Upper lobe of right lung (tissue), 1 donor: ENCODE measurements around the gene TCIRG1. TPM values are rescaled to one million over a fixed set of nuclear protein-coding genes. Genes with fewer than 3 reads are reported as not detected.
A peak's percentile ranks its signal among the peaks of the same experiment; 100 is the strongest.

Experiments
- ATAC-seq: fragments of 200-7000 bp; cut with Tn5 transposase; one replicate; pipeline ENCODE4 v1.9.1; 2020; ENCODE audit warnings: mild to moderate bottlenecking, moderate library complexity
- DNase-seq: peaks from one replicate; pipeline ENCODE4 v3.0.0-alpha.2; 2020
- H3K27ac ChIP-seq: fragments of 200-600 bp; one replicate; pipeline ENCODE4 v1.8.0; 2022
- H3K27me3 ChIP-seq: fragments of 200-600 bp; one replicate; pipeline ENCODE4 v1.8.0; 2022; ENCODE audit warnings: mild to moderate bottlenecking
- H3K36me3 ChIP-seq: fragments of 200-600 bp; one replicate; pipeline ENCODE4 v1.8.0; 2022
- H3K4me1 ChIP-seq: fragments of 200-600 bp; one replicate; pipeline ENCODE4 v1.8.0; 2022
- H3K4me3 ChIP-seq: fragments of 200-600 bp; one replicate; pipeline ENCODE4 v1.8.0; 2022; ENCODE audit warnings: mild to moderate bottlenecking
- H3K9me3 ChIP-seq: fragments of 200-600 bp; one replicate; pipeline ENCODE4 v1.8.0; 2022
- CTCF ChIP-seq: fragments of 200-600 bp; IDR thresholded peaks from one replicate; pipeline ENCODE4 v1.8.0; 2022; ENCODE audit warnings: antibody characterized with exemption
- intact Hi-C: fragments of 100-400 bp; cut with DNase I; formaldehyde crosslinking; loops from one replicate; pipeline ENCODE4 v1.11.0; 2022
- total RNA-seq: library from RNA; stranded (reverse); fragmentation: NEBNext Ultra II Directional; extraction: Animal tissue kit (Norgen Biotek cat#: 25700); gene quantifications from one replicate; pipeline ENCODE4 v1.2.1, GENCODE V29; 2021
- donor health status: DM: no; HTN: yes; CAD: no; lungs with severe emphysema.

Gene TCIRG1
- total RNA-seq, 1 donor from 2014 or later: 216 TPM

- Histone ChIP-seq H3K4me3 (no peak overlapping the region), H3K36me3 (no peaks in the 10 kb centered on the region), H3K9me3 (no peaks in the 10 kb centered on the region), H3K4me1 (peaks cover 6% of the 10 kb centered on the region), H3K27ac (no peak overlapping the region), H3K27me3 (no peaks in the 10 kb centered on the region)
- DNase-seq: peak; percentile 41
- ATAC-seq: no peak
- intact Hi-C loops: no loop called here
- no peak for TF ChIP-seq CTCF
These were observed 39.1 kb upstream of the TCIRG1 start for GRCh38 chr11:67999704-68000103.

- no peak for TF ChIP-seq CTCF
- peaks cover 6% of the 10 kb centered on the region for H3K4me1 ChIP-seq
- ATAC-seq (peak; percentile 27), DNase-seq (no peak)
- H3K9me3 ChIP-seq: no peaks in the 10 kb centered on the region
- no peak overlapping the region for H3K27ac ChIP-seq
- H3K4me3 ChIP-seq: peak overlapping the region; percentile 72
- H3K27me3 ChIP-seq: no peaks in the 10 kb centered on the region
- no peaks in the 10 kb centered on the region for H3K36me3 ChIP-seq
- intact Hi-C loops: no loop called here
These were observed 36.3 kb upstream of the TCIRG1 start for GRCh38 chr11:68002575-68002937.

GRCh38 chr11:68002938-68003845, 35.6 kb upstream of the TCIRG1 start:
- H3K4me3 ChIP-seq: peak overlapping the region; percentile 72
- TF ChIP-seq CTCF: no peak
- H3K9me3 ChIP-seq: no peaks in the 10 kb centered on the region
- intact Hi-C loops: no loop called here
- peak overlapping the region; percentile 76 for H3K27ac ChIP-seq
- peak; percentile 88 for DNase-seq
- H3K4me1 ChIP-seq: peaks cover 9% of the 10 kb centered on the region
- peak; percentile 67 for ATAC-seq
- H3K27me3 ChIP-seq: no peaks in the 10 kb centered on the region
- no peaks in the 10 kb centered on the region for H3K36me3 ChIP-seq

GRCh38 chr11:68003846-68004550, 34.8 kb upstream of the TCIRG1 start, which contains the start of gene UNC93B1:
UNC93B1 (minus strand) TSS chr11:68004097; CDS start chr11:68004043, 54 bp downstream.
- Histone ChIP-seq H3K27ac (peak within 1 kb of the TSS; percentile 76), H3K4me1 (peaks cover 15% of the 10 kb centered on the region), H3K9me3 (no peaks in the 10 kb centered on the region), H3K4me3 (peak within 1 kb of the TSS; percentile 72), H3K27me3 (no peaks in the 10 kb centered on the region), H3K36me3 (no peaks in the 10 kb centered on the region)
- DNase-seq: peak; percentile 98
- ATAC-seq: peak; percentile 90
- intact Hi-C loops: no loop called here
- no peak for TF ChIP-seq CTCF

GRCh38 chr11:68004551-68005335, 34.1 kb upstream of the TCIRG1 start:
- H3K4me1 ChIP-seq: peaks cover 22% of the 10 kb centered on the region
- no peak overlapping the region for H3K27ac ChIP-seq
- H3K36me3 ChIP-seq: no peaks in the 10 kb centered on the region
- TF ChIP-seq CTCF: no peak
- no peak for DNase-seq
- ATAC-seq: no peak
- intact Hi-C loops: no loop called here
- no peaks in the 10 kb centered on the region for H3K9me3 ChIP-seq
- H3K27me3 ChIP-seq: no peaks in the 10 kb centered on the region
- peak overlapping the region; percentile 72 for H3K4me3 ChIP-seq
